ENCODE results near the gene LDB1. TPM values are rescaled to one million over a fixed set of nuclear protein-coding genes. Genes with fewer than 3 reads are reported as not detected.
A peak's percentile ranks its signal among the peaks of the same experiment; 100 is the strongest.

The LDB1 gene
- total RNA-seq, 1 donor from 2014 or later = 160 TPM

DNA sequence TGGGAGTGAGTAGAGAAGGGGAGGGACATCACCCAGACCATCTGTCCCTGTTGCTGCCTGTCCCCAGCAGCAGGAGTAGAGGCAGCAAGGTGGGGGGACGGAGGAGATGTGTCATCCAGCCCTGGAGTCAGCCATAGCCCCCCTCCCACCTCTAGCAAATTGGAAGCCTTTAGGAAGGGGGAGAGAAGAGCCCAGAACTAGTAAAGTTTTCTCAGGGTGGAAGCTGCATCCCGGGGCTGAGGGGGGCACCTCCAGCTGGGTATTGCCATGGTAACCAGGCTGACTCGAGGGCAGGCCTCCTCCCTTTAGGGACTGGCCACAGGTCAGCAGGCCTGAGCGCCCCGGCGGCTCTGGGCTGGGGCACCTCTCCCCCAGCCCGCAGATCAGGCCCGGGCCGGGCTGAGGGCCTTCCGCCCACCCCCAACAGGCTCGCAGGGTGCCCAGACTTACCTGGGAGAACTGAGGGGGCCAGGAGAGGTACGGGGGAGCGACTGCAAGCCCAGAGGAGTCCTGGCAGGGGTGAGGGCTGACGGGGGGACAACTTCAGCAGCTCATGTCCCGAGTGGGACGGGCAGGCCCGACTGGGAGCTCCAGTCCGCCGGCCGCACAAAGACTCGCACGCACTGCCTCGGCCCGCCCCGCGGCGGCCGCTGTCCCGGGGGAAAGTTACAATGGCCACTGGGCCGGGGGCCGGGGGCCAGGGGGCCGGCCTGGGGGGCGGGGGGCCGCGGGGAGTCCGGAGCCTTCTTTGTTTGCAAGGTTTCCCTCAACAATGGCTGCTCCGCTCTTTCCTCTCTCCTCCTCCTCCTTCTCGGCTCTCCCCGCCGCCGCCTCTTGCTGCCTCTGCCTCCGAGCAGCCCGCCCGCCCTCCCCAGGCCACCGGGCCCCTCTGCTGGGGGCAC, 6.0 kb downstream of the LDB1 start:
- TF ChIP-seq, protein P1, sequence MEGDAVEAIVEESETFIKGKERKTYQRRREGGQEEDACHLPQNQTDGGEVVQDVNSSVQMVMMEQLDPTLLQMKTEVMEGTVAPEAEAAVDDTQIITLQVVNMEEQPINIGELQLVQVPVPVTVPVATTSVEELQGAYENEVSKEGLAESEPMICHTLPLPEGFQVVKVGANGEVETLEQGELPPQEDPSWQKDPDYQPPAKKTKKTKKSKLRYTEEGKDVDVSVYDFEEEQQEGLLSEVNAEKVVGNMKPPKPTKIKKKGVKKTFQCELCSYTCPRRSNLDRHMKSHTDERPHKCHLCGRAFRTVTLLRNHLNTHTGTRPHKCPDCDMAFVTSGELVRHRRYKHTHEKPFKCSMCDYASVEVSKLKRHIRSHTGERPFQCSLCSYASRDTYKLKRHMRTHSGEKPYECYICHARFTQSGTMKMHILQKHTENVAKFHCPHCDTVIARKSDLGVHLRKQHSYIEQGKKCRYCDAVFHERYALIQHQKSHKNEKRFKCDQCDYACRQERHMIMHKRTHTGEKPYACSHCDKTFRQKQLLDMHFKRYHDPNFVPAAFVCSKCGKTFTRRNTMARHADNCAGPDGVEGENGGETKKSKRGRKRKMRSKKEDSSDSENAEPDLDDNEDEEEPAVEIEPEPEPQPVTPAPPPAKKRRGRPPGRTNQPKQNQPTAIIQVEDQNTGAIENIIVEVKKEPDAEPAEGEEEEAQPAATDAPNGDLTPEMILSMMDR (IDR thresholded peaks at IDR 0.05; ENCODE audit: unreplicated experiment) = no peak
- no peaks in the 10 kb centered on the region for H3K9me3 Mint-ChIP-seq (ENCODE audit: unreplicated experiment)

DNA sequence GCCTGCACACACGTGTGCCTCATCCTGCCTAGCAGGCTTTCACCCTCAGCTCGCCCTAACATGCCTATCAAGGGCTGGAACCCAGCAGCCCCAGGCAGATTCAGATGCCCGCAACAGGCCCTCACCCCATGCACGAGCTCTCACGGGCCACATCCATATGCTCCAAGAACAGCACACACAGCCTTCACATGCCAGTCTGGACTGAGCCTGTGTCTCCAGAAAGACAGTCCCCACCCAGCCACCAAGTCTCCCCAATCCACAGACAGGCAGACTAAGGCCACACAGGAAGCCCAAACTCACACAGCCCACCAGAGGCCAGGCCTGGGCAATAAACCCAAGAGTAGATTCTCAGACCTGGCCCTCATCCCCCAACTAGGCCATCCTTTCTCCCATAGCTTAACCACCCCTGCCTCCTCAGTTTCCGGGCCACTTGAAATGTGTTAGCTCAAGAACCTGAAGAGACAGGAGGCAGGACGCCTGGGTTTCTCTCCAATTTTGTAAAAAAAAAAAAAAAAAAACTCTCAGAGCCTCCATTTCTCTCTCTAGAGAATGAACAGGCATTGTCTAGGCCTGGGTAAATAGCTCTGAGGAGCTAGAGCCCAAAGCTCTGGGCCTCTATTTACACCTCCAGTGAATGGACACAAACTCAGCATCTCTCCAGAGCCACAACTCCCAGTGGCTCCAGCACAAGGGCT, 6.8 kb downstream of the LDB1 start:
- H3K9me3 Mint-ChIP-seq (ENCODE audit: unreplicated experiment) = no peaks in the 10 kb centered on the region
- DNase-seq (ENCODE audit: low spot score) = no peak
- peaks cover 66% of the 10 kb centered on the region for H3K4me1 Mint-ChIP-seq (ENCODE audit: unreplicated experiment)
- peaks cover 15% of the 10 kb centered on the region for H3K27me3 Mint-ChIP-seq (ENCODE audit: unreplicated experiment)
- peaks cover 37% of the 10 kb centered on the region for H3K36me3 Mint-ChIP-seq (ENCODE audit: low read depth, unreplicated experiment)
- peak overlapping the region; percentile 95 for H3K4me3 Mint-ChIP-seq (ENCODE audit: unreplicated experiment)
- TF ChIP-seq, protein P1 (IDR thresholded peaks at IDR 0.05; ENCODE audit: unreplicated experiment) = no peak
- peak overlapping the region; percentile 54 for H3K27ac Mint-ChIP-seq (ENCODE audit: unreplicated experiment)

More for the DNA sequence above, 6.0 kb downstream of the LDB1 start:
- Mint-ChIP-seq H3K4me1 (ENCODE audit: unreplicated experiment) (peaks cover 70% of the 10 kb centered on the region), H3K4me3 (ENCODE audit: unreplicated experiment) (peak overlapping the region; percentile 95), H3K27ac (ENCODE audit: unreplicated experiment) (peak overlapping the region; percentile 52), H3K36me3 (ENCODE audit: low read depth, unreplicated experiment) (peaks cover 29% of the 10 kb centered on the region), H3K27me3 (ENCODE audit: unreplicated experiment) (peaks cover 19% of the 10 kb centered on the region)
- peak; percentile 25 for DNase-seq (ENCODE audit: low spot score)

DNA sequence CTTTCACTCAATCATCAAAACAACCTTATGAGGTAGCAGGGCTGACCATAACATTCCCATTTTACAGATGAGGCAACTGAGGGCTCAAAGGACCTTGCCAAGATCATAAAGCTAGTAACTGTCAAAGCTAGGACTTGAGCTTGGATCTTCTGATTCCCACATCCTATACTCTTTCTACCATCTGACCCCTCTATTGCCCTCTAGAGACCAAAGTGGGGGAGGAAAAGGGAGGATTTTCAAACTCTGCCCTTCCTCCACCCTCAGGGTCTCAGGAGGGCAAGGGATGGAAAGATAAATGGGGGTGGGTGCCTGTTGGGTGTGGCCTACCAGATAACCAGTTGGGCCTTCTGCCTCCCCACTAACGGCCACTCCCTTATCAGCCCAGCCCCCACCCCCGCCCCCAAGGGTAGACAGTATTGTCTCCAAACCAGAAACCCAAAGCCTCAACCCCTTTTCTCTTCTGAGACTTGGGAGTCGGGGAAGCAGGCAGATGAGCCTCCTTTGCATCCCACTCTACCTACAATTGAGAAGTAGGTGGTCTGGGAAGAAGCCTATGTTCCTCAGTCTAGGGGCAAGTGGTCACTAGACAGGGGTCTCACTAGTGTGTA, 7.9 kb downstream of the LDB1 start:
- H3K4me3 Mint-ChIP-seq (ENCODE audit: unreplicated experiment) = peak overlapping the region; percentile 95

DNA sequence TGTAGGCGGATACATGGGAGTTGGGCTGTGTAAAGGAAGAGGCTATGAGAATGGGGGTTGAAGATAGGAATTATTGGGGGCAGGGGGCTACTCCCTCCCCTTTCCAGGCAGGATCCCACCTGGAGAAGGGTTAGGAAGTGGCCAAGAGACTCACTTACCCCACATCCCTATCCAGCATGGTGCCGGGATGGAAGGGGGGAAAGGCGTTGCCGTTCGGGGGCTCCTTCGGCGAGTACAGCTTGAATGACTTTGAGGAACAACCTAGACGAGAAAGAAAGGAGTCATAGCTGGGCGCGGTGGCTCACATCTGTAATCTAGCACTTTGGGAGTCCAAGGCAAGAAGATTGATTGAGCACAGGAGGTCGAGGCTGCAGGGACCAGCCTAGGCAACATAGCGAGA, 8.9 kb downstream of the LDB1 start:
- DNase-seq (ENCODE audit: low spot score) = no peak

More for the DNA sequence above, 7.9 kb downstream of the LDB1 start:
- DNase-seq (ENCODE audit: low spot score) = no peak
- TF ChIP-seq, protein P1 (IDR thresholded peaks at IDR 0.05; ENCODE audit: unreplicated experiment) = no peak
- peaks cover 17% of the 10 kb centered on the region for H3K27me3 Mint-ChIP-seq (ENCODE audit: unreplicated experiment)
- H3K9me3 Mint-ChIP-seq (ENCODE audit: unreplicated experiment) = no peaks in the 10 kb centered on the region
- H3K27ac Mint-ChIP-seq (ENCODE audit: unreplicated experiment) = no peak overlapping the region
- peaks cover 42% of the 10 kb centered on the region for H3K36me3 Mint-ChIP-seq (ENCODE audit: low read depth, unreplicated experiment)
- peaks cover 60% of the 10 kb centered on the region for H3K4me1 Mint-ChIP-seq (ENCODE audit: unreplicated experiment)

More for the DNA sequence above, 8.9 kb downstream of the LDB1 start:
- peaks cover 43% of the 10 kb centered on the region for H3K36me3 Mint-ChIP-seq (ENCODE audit: low read depth, unreplicated experiment)
- H3K9me3 Mint-ChIP-seq (ENCODE audit: unreplicated experiment) = no peaks in the 10 kb centered on the region
- peaks cover 52% of the 10 kb centered on the region for H3K4me1 Mint-ChIP-seq (ENCODE audit: unreplicated experiment)
- H3K27ac Mint-ChIP-seq (ENCODE audit: unreplicated experiment) = no peak overlapping the region
- H3K27me3 Mint-ChIP-seq (ENCODE audit: unreplicated experiment) = peaks cover 18% of the 10 kb centered on the region
- TF ChIP-seq, protein P1 (IDR thresholded peaks at IDR 0.05; ENCODE audit: unreplicated experiment) = no peak
- H3K4me3 Mint-ChIP-seq (ENCODE audit: unreplicated experiment) = peak overlapping the region; percentile 31
